Neuronal stem cell (in vitro differentiated cells): Measurements from ENCODE around the gene OR2V1.
A peak's percentile ranks its signal among the peaks of the same experiment; 100 is the strongest.

Experiments used
- DNase-seq: peaks from one replicate; pipeline ENCODE4 v3.0.0-alpha.2; 2013; ENCODE audit warnings: low spot score
- H2AFZ ChIP-seq: one replicate; pipeline ENCODE4 v1.6.1; 2013; ENCODE audit warnings: mild to moderate bottlenecking, low read length, inconsistent platforms
- H2AK5ac ChIP-seq: 2 replicates; pipeline ENCODE4 v1.6.1; 2013; ENCODE audit warnings: low read depth, mild to moderate bottlenecking, inconsistent platforms, low read length, moderate library complexity, mixed read lengths
- H2BK120ac ChIP-seq: 2 replicates; pipeline ENCODE4 v1.6.1; 2013; ENCODE audit warnings: low read depth, mild to moderate bottlenecking, inconsistent platforms, low read length, moderate library complexity, mixed read lengths
- H2BK12ac ChIP-seq: one replicate; pipeline ENCODE4 v1.6.1; 2013; ENCODE audit warnings: low read length, inconsistent platforms
- H2BK15ac ChIP-seq: 2 replicates; pipeline ENCODE4 v1.6.1; 2013; ENCODE audit warnings: mild to moderate bottlenecking, low read length, inconsistent platforms, mixed read lengths
- H2BK5ac ChIP-seq: one replicate; pipeline ENCODE4 v1.6.1; 2013; ENCODE audit warnings: inconsistent platforms, mild to moderate bottlenecking, low read length, moderate library complexity
- H3K14ac ChIP-seq: one replicate; pipeline ENCODE4 v1.6.1; 2013; ENCODE audit warnings: low read length, inconsistent platforms
- H3K18ac ChIP-seq: 2 replicates; pipeline ENCODE4 v1.6.1; 2013; ENCODE audit warnings: low read length, inconsistent platforms
- H3K23ac ChIP-seq: 2 replicates; pipeline ENCODE4 v1.6.1; 2013; ENCODE audit warnings: low read depth, mild to moderate bottlenecking, mixed read lengths, low read length, inconsistent platforms; ENCODE audit not compliant: poor library complexity
- H3K27ac ChIP-seq: replicated peaks from 3 replicates; pipeline ENCODE4 v1.5.1; 2013; ENCODE audit warnings: low read length, inconsistent platforms
- H3K27me3 ChIP-seq, 3 experiments: 2 replicates each; pipeline ENCODE4 v1.6.1; 2013; ENCODE audit warnings: low read length in 3 of 3, mild to moderate bottlenecking in 2 of 3, inconsistent platforms in 1 of 3, low read depth in 1 of 3, mixed read lengths in 1 of 3, moderate library complexity in 1 of 3; ENCODE audit not compliant: control insufficient read depth in 3 of 3, insufficient read depth in 3 of 3
- H3K36me3 ChIP-seq, 2 donors: replicated peaks in 1 of 2; 2 replicates each; pipeline ENCODE4 v1.6.1; 2013; ENCODE audit warnings: low read length in 2 of 2; ENCODE audit not compliant: control insufficient read depth in 2 of 2, insufficient read depth in 2 of 2
- H3K4ac ChIP-seq: 2 replicates; pipeline ENCODE4 v1.6.1; 2013; ENCODE audit warnings: inconsistent platforms, mild to moderate bottlenecking, low read length, moderate library complexity
- H3K4me1 ChIP-seq, 2 donors: 1 replicate in 1 of 2; 2 replicates in 1 of 2; pipeline ENCODE4 v1.6.1; 2013; ENCODE audit warnings: low read length in 2 of 2, low read depth in 1 of 2; ENCODE audit not compliant: control insufficient read depth in 2 of 2, insufficient read depth in 1 of 2
- H3K4me2 ChIP-seq: one replicate; pipeline ENCODE4 v1.6.1; 2013; ENCODE audit warnings: mild to moderate bottlenecking, low read length, inconsistent platforms; ENCODE audit not compliant: insufficient read depth, poor library complexity, severe bottlenecking
- H3K4me3 ChIP-seq, 2 donors: 2 replicates each; pipeline ENCODE4 v1.5.1; 2013; ENCODE audit warnings: low read length in 2 of 2, mild to moderate bottlenecking in 2 of 2, inconsistent platforms in 1 of 2, moderate library complexity in 1 of 2
- H3K79me1 ChIP-seq: one replicate; pipeline ENCODE4 v1.6.1; 2013; ENCODE audit warnings: low read depth, mild to moderate bottlenecking, inconsistent platforms, low read length, moderate library complexity
- H3K9ac ChIP-seq: one replicate; pipeline ENCODE4 v1.6.1; 2013; ENCODE audit warnings: mild to moderate bottlenecking, low read depth, low read length, inconsistent platforms; ENCODE audit not compliant: poor library complexity
- H3K9me3 ChIP-seq, 2 donors: replicated peaks in 1 of 2; 2 replicates each; pipeline versions ENCODE3 to v1.6.1; 2013; ENCODE audit warnings: low read length in 2 of 2, mild to moderate bottlenecking in 2 of 2, inconsistent platforms in 1 of 2, low read depth in 1 of 2, mixed read lengths in 1 of 2, moderate library complexity in 1 of 2; ENCODE audit not compliant: control insufficient read depth in 2 of 2, insufficient read depth in 1 of 2
- H4K8ac ChIP-seq: one replicate; pipeline ENCODE4 v1.6.1; 2013; ENCODE audit warnings: low read depth, mild to moderate bottlenecking, inconsistent platforms, low read length, moderate library complexity
- H4K91ac ChIP-seq: one replicate; pipeline ENCODE4 v1.6.1; 2013; ENCODE audit warnings: low read length, low read depth, mild to moderate bottlenecking, inconsistent platforms; ENCODE audit not compliant: poor library complexity
- WGBS, 2 donors: extraction: QIAGEN DNeasy Blood & Tissue Kit; methylation state at CpG; one replicate each; pipeline ENCODE4 v1.1.7; 2013; ENCODE audit warnings: missing lambda C conversion rate in 2 of 2, mixed read lengths in 1 of 2; ENCODE audit not compliant: insufficient read length in 2 of 2, insufficient replicate concordance in 1 of 2; ENCODE audit errors: extremely low coverage in 2 of 2; 5-methylcytosine and 5-hydroxymethylcytosine counted together

The OR2V1 gene

DNA sequence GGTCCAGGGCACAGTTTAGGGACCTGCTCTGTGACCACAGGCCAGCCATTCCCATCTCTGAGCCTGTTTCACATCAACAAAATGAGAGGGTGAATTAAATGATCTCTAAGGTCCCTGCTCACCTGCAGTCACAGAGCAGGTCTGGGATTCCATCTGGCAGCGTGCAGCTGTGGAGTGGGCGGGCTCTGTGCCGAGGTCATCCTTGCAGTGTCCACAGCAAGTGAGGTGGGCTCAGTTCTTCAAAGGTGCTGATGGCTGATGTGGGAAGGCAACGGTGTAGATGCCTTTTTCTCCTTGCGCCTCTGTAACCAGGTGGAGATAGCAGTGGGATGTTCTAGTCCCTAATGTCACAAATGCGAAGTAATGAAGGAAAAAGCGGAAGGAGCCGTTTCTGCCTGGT is 11.9 kb downstream of the OR2V1 start:
- H3K27ac ChIP-seq: no peak overlapping the region
- WGBS, 2 donors: no CpG with 5 or more reads among the region's 8 CpGs
- DNase-seq: no peak
- no peak overlapping the region for H2BK5ac ChIP-seq
- no peaks in the 10 kb centered on the region for H3K36me3 ChIP-seq
- H3K23ac ChIP-seq: peak overlapping the region; percentile 46
- no peak overlapping the region for H2AFZ ChIP-seq
- H3K9me3 ChIP-seq: peaks cover 7 to 9% of the 10 kb centered on the region in 2 donors
- H3K4me1 ChIP-seq: peaks cover 0 to 2% of the 10 kb centered on the region in 2 donors
- H2BK15ac ChIP-seq: no peak overlapping the region
- no peak overlapping the region for H3K4ac ChIP-seq
- no peak overlapping the region for H3K18ac ChIP-seq
- H3K9ac ChIP-seq: no peak overlapping the region
- H3K79me1 ChIP-seq: no peaks in the 10 kb centered on the region
- no peak overlapping the region for H4K91ac ChIP-seq
- H2AK5ac ChIP-seq: no peak overlapping the region
- no peak overlapping the region for H3K4me3 ChIP-seq
- no peak overlapping the region for H3K14ac ChIP-seq
- H3K27me3 ChIP-seq: peaks cover 8 to 61% (median 23%) of the 10 kb centered on the region in 3 experiments
- no peak overlapping the region for H2BK12ac ChIP-seq
- H4K8ac ChIP-seq: no peak overlapping the region
- no peak overlapping the region for H2BK120ac ChIP-seq
- H3K4me2 ChIP-seq: no peak overlapping the region

DNA sequence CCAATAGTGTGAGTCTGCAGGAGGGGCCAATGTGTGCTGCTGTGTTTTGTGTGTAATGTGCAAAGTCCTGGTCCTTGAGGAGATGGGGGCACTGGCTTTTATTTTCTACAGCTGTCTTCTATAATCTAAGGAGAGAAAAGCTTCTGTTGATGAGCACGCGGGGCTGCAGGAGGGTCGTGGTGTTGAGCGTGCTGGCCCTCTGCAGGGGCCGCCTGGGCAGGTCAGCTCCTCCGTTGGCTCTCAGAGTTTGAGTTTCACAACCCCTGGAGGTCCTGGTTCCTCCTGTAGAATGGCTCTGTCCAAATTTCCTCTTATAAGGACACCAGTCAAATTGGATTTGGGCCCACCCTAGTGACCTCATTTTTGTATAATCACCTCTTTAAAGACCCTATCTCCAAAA is 12.6 kb downstream of the OR2V1 start:
- H3K18ac ChIP-seq: no peak overlapping the region
- no peak overlapping the region for H2BK120ac ChIP-seq
- H3K4me3 ChIP-seq: no peak overlapping the region
- no peak overlapping the region for H3K9ac ChIP-seq
- H2BK5ac ChIP-seq: no peak overlapping the region
- peaks cover 9 to 65% (median 25%) of the 10 kb centered on the region in 3 experiments for H3K27me3 ChIP-seq
- H2BK12ac ChIP-seq: no peak overlapping the region
- WGBS, 2 donors: no CpG with 5 or more reads among the region's 6 CpGs
- DNase-seq: no peak
- peaks cover 0 to 2% of the 10 kb centered on the region in 2 donors for H3K4me1 ChIP-seq
- H4K91ac ChIP-seq: no peak overlapping the region
- H3K36me3 ChIP-seq: no peaks in the 10 kb centered on the region
- H4K8ac ChIP-seq: no peak overlapping the region
- H2AK5ac ChIP-seq: no peak overlapping the region
- no peak overlapping the region for H3K4ac ChIP-seq
- no peak overlapping the region for H3K14ac ChIP-seq
- peaks cover 10 to 11% of the 10 kb centered on the region in 2 donors for H3K9me3 ChIP-seq
- H2AFZ ChIP-seq: no peak overlapping the region
- H3K27ac ChIP-seq: no peak overlapping the region
- no peak overlapping the region for H3K23ac ChIP-seq
- H3K4me2 ChIP-seq: no peak overlapping the region
- no peak overlapping the region for H2BK15ac ChIP-seq
- H3K79me1 ChIP-seq: no peaks in the 10 kb centered on the region

DNA sequence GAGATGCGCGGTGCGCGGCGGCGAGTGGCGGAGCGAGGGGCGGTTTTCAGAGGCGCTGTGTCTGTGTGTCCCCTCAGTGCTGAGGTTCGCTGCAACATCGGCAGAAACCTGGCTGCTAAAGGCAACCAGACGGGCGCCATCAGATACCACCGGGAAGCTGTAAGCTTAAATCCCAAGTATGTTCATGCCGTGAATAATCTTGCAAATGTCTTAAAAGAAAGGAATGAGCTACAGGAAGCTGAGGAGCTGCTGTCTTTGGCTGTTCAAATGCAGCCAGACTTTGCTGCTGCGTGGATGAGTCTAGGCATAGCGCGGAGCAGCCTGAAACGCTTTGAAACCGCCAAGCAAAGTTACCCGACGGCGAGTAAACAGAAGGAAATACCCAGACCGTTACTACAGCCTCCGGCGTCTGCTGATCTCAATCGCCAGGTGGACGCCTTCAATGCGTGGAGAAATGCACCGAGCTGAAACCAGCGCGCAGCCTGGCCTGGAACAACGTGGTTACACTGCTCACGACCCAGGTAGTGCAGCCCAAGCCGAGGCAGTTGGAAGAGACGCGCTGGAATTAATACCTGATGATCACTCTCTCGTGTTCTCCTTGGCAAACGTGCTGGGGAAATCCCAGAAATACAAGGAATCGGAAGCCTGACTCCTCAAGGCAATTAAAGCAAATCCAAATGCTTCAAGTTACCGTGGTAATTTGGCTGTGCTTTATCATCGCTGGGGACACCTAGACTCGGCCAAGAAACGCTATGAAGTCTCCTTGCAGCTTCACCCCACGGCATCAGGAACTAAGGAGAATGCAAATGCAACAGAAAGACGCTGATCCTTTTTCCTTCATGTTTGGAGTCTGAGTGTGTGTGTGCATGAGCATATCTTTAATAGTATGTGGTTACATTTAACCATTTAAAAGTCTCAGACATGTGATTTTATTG is 15.9 kb downstream of the OR2V1 start:
- Histone ChIP-seq H2BK5ac (peak overlapping the region; percentile 63), H3K79me1 (no peaks in the 10 kb centered on the region), H3K27me3 (peaks cover 9 to 45% (median 25%) of the 10 kb centered on the region in 3 experiments), H2BK120ac (no peak overlapping the region), H4K91ac (no peak overlapping the region), H3K4me3 (no peak overlapping the region), H2BK12ac (no peak overlapping the region), H3K9ac (peak overlapping the region; percentile 63), H3K4ac (no peak overlapping the region), H3K18ac (peak overlapping the region; percentile 69), H3K9me3 (peaks cover 10 to 11% of the 10 kb centered on the region in 2 donors), H3K14ac (no peak overlapping the region), H2AFZ (peak overlapping the region; percentile 51), H3K27ac (no peak overlapping the region), H2AK5ac (peak overlapping the region; percentile 7), H3K36me3 (no peaks in the 10 kb centered on the region), H3K23ac (no peak overlapping the region), H4K8ac (no peak overlapping the region), H3K4me2 (peak overlapping the region; percentile 22), H2BK15ac (no peak overlapping the region), H3K4me1 (peaks cover 0 to 2% of the 10 kb centered on the region in 2 donors)
- no peak for DNase-seq
- no CpG with 5 or more reads among the region's 47 CpGs for WGBS, 2 donors

DNA sequence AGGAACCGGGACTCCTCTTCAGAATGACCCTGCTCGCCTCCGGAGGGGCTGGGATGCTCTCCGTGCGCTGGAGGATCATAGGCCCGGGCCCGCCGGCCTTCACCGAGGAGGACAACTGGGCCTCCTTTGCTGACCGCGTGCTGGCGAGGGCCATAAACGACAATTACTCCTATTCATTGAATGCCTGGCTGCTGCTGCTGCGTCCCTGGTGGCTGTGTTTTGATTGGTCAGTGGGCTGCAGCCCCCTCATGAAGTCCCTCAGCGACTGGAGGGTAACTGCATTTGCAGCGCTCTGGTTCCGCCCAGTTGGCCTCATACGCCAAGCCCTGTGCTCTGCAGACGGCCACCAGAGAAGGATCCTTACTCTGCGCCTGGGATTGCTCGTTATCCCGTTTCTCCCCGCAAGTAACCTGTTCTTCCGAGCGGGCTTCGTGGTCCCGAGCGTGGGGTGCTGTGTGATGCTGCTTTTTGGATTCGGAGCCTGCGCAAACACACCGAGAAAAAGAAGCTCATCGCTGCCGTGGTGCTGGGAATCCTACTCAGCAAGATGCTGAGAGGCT is 16.6 kb downstream of the OR2V1 start:
- peak overlapping the region; percentile 22 for H3K4me2 ChIP-seq
- peaks cover 10 to 11% of the 10 kb centered on the region in 2 donors for H3K9me3 ChIP-seq
- H2AFZ ChIP-seq: peak overlapping the region; percentile 51
- no peak overlapping the region for H4K91ac ChIP-seq
- no peaks in the 10 kb centered on the region for H3K36me3 ChIP-seq
- no peaks in the 10 kb centered on the region for H3K79me1 ChIP-seq
- no peak overlapping the region for H4K8ac ChIP-seq
- H3K4me1 ChIP-seq: peaks cover 0 to 4% of the 10 kb centered on the region in 2 donors
- no peak overlapping the region for H2BK120ac ChIP-seq
- peaks cover 9 to 45% (median 25%) of the 10 kb centered on the region in 3 experiments for H3K27me3 ChIP-seq
- no peak for DNase-seq
- H2AK5ac ChIP-seq: peak overlapping the region; percentile 27
- no peak overlapping the region for H2BK15ac ChIP-seq
- H2BK12ac ChIP-seq: no peak overlapping the region
- H3K4me3 ChIP-seq: peak overlapping the region in 1 of 2 donors; percentile 4
- peak overlapping the region; percentile 51 for H3K9ac ChIP-seq
- no peak overlapping the region for H3K27ac ChIP-seq
- H3K14ac ChIP-seq: no peak overlapping the region
- no CpG with 5 or more reads among the region's 33 CpGs for WGBS, 2 donors
- H3K23ac ChIP-seq: no peak overlapping the region
- peak overlapping the region; percentile 27 for H3K18ac ChIP-seq
- H3K4ac ChIP-seq: no peak overlapping the region
- H2BK5ac ChIP-seq: peak overlapping the region; percentile 63
